Colonic mucosa (tissue), 4 donors: ENCODE results near the gene GPR15. TPM values are rescaled to one million over a fixed set of nuclear protein-coding genes. Genes with fewer than 3 reads are reported as not detected.

Source experiments
- DNase-seq: peaks from one replicate; pipeline ENCODE4 v3.0.0-alpha.2; 2020
- H3K27ac ChIP-seq: fragments of 200-600 bp; one replicate; pipeline ENCODE4 v1.8.0; 2021
- H3K27me3 ChIP-seq: fragments of 200-600 bp; one replicate; pipeline ENCODE4 v1.8.0; 2021
- H3K36me3 ChIP-seq: fragments of 200-600 bp; one replicate; pipeline ENCODE4 v1.8.0; 2021
- H3K4me1 ChIP-seq: fragments of 200-600 bp; one replicate; pipeline ENCODE4 v1.8.0; 2021; ENCODE audit warnings: mild to moderate bottlenecking
- H3K4me3 ChIP-seq: fragments of 200-600 bp; one replicate; pipeline ENCODE4 v1.8.0; 2021
- H3K9ac ChIP-seq, 2 donors: one replicate each; pipeline ENCODE4 v1.7.0; 2013; ENCODE audit warnings: control low read depth in 2 of 2, low read depth in 2 of 2, low read length in 2 of 2
- H3K9me3 ChIP-seq: fragments of 200-600 bp; one replicate; pipeline ENCODE4 v1.8.0; 2021
- CTCF ChIP-seq: fragments of 200-600 bp; IDR thresholded peaks from one replicate; pipeline ENCODE4 v1.8.0; 2022; ENCODE audit warnings: antibody characterized with exemption, mild to moderate bottlenecking
- intact Hi-C: fragments of 100-400 bp; cut with DNase I; formaldehyde crosslinking; loops from one replicate; pipeline ENCODE4 v1.14.1; 2022
- total RNA-seq, 2 donors: library from RNA; stranded (reverse); fragmentation: NEBNext Ultra II Directional in 1 of 2; extraction: Animal tissue kit (Norgen Biotek cat#: 25700) in 1 of 2; gene quantifications; one replicate each; pipeline ENCODE4 v1.2.1, GENCODE V29; 2021
- donor health status: healthy.
- donor health status: DM: no; HTN: no; CAD: no.
- donor health status: DM: no; HTN: no; CAD: no.

GPR15 gene
- total RNA-seq, 2 donors from 2014 or later: 2.9 to 5.1 TPM

- Histone ChIP-seq H3K36me3 (no peaks in the 10 kb centered on the region), H3K9me3 (no peaks in the 10 kb centered on the region), H3K27me3 (no peaks in the 10 kb centered on the region), H3K4me1 (no peaks in the 10 kb centered on the region), H3K9ac (no peak overlapping the region), H3K27ac (peak overlapping the region; percentile 44), H3K4me3 (no peak overlapping the region)
- intact Hi-C loops: no loop called here
- no peak for TF ChIP-seq CTCF
- DNase-seq: no peak
Observed at GRCh38 chr3:98553021-98553563, 21.3 kb downstream of the GPR15 start.

- no peak overlapping the region for H3K9ac ChIP-seq
- no peaks in the 10 kb centered on the region for H3K9me3 ChIP-seq
- DNase-seq: no peak
- no peaks in the 10 kb centered on the region for H3K27me3 ChIP-seq
- intact Hi-C loops: no loop called here
- no peak overlapping the region for H3K4me3 ChIP-seq
- no peak overlapping the region for H3K27ac ChIP-seq
- TF ChIP-seq CTCF: no peak
- H3K4me1 ChIP-seq: no peaks in the 10 kb centered on the region
- H3K36me3 ChIP-seq: no peaks in the 10 kb centered on the region
Observed at GRCh38 chr3:98553753-98554152, 22.0 kb downstream of the GPR15 start.

GRCh38 chr3:98554580-98554979 lies 22.8 kb downstream of the GPR15 start:
- Histone ChIP-seq H3K4me3 (no peak overlapping the region), H3K27ac (no peak overlapping the region), H3K36me3 (no peaks in the 10 kb centered on the region), H3K4me1 (no peaks in the 10 kb centered on the region), H3K9me3 (no peaks in the 10 kb centered on the region), H3K27me3 (no peaks in the 10 kb centered on the region), H3K9ac (no peak overlapping the region)
- no peak for DNase-seq
- TF ChIP-seq CTCF: no peak
- intact Hi-C loops: no loop called here

- H3K9me3 ChIP-seq: no peaks in the 10 kb centered on the region
Observed at GRCh38 chr3:98555025-98555379, 23.2 kb downstream of the GPR15 start.

GRCh38 chr3:98556164-98557130 lies 24.7 kb downstream of the GPR15 start:
- Histone ChIP-seq H3K9ac (no peak overlapping the region), H3K4me3 (no peak overlapping the region), H3K27me3 (no peaks in the 10 kb centered on the region), H3K9me3 (no peaks in the 10 kb centered on the region), H3K36me3 (no peaks in the 10 kb centered on the region), H3K27ac (peak overlapping the region; percentile 46), H3K4me1 (no peaks in the 10 kb centered on the region)
- intact Hi-C loops: no loop called here
- no peak for DNase-seq
- no peak for TF ChIP-seq CTCF

More at GRCh38 chr3:98555025-98555379, 23.2 kb downstream of the GPR15 start:
- intact Hi-C loops: no loop called here
- DNase-seq: no peak
- no peak for TF ChIP-seq CTCF
- H3K4me3 ChIP-seq: no peak overlapping the region
- H3K27ac ChIP-seq: no peak overlapping the region
- H3K27me3 ChIP-seq: no peaks in the 10 kb centered on the region
- H3K9ac ChIP-seq: no peak overlapping the region
- H3K4me1 ChIP-seq: no peaks in the 10 kb centered on the region
- no peaks in the 10 kb centered on the region for H3K36me3 ChIP-seq
